Stimulated activated naive CD4-positive, alpha-beta T cell treated with Interleukin-2 at 50 U/mL for 16 hours (primary cell): ENCODE data around the gene DNAAF5.
"Not testable (repeated sequence)": the region's sequence is repeated elsewhere in the genome, so short reads cannot be mapped to it uniquely, and the experiment has no call there.

ENCODE experiments used
- DNase-seq: peaks from one replicate; lab custom pipeline; 2025; lab: John Stamatoyannopoulos, UW

DNAAF5 gene

DNA sequence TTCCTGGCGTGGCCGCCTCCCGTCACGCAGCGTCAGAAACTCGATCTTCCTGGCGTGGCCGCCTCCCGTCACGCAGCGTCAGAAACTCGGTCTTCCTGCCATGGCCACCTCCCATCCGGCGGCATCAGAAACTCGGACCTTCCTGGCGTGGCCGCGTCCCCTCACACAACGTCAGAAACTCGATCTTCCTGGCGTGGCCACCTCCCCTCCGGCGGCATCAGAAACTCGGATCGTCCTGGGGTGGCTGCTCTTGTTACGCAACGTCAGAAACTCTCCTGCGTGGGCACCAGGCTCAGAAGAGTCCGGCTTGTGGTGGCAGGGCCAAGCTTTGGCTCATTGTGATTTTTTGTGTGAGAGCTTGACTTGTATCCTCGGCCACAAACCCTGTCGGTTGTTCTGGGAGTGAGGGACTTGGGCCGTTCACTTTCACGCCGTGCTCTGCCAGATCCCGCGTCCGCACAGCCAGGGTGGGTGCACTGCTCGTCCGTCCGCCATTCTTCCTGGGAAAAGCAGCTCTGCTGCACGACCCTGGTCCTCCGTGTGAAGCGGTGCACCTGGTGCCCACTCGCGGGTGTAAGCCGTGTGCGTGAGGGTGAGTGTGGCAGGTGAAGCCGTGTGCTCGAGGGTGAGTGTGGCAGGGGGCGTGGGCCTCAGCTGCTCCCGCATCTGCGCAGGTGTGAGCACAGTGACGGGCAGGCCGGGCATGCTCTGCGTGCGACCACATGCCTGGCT lies 56.4 kb downstream of the DNAAF5 start:
- DNase-seq = no peak

DNA sequence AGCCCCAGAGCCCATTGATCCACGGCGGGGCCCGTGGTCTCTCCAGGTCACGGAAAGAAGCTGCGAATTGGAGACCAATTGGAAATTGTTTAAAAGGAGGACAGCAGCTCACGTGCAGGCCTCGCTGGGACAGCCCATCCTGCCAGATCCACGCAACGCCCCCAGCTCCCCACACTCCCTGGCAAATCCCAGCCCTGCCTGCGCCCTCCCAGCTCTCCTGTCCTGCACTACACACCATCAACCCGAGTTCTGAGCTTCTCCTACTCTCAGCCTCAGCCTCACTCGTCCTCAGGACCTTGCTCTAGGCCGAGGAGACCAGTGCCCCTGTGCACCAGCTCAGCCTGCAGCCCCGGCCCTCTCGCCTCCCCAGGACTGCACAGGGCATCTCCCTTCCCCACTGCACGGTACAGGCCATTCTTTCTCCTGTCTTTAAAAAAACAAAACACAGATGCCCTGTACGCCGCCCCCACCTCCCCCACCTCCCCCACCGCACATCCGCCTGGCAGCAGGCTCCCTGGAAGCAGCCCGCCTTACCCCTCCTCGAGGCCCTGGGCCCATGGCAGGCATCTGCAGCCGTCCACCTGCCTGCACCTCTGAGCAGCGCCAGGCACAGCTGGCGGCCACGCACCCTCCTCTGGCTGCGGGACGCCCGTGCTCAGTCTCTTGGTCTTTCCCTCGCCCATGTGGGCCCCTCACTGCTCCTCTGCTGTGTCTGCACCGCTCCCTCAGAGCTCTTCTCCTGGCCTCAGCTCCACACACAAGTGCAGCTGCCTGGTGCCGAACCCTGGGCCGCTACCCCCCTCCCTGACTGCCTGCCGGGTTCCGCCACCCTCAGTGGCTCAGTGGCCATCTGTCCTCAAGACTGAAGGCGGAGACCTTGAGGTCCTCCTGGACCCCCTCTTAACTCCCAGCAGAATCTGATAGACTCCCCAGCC lies 57.3 kb downstream of the DNAAF5 start:
- no peak for DNase-seq

DNA sequence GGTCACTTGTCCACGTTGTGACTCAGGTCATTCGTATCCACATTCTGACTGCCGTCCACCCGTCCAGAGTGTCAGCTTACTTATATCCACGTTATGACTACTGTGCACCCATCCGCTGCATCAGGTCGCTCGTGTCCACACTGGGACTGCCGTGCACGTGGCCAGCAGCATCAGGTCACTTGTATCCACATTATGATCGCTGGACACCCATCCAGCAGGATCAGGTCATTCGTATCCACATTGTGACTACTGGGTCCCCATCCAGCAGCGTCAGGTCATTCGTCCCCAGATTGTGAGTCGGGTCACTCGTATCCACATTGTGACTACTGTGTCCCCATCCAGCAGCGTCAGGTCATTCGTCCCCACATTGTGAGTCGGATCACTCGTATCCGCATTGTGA lies 58.5 kb downstream of the DNAAF5 start:
- no peak for DNase-seq

DNA sequence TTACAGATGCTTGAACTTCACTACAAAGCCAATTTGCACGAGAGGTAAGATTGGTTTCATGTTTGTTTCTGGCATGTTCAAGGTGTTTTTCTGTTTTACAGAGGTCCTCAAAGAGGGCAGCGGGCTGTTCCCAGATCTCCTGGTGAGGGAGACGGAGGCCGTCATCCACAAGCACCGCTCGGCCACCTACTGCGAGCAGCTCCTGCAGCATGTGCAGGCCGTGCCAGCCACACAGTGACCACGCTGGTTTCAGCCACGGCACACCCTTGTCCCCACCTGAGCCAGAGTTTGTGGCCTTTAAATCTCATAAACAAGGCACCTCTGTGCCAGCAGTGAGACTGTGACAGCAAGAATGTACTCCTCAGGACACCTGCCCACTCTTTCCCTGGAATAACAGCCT lies 58.9 kb downstream of the DNAAF5 start:
- no peak for DNase-seq

DNA sequence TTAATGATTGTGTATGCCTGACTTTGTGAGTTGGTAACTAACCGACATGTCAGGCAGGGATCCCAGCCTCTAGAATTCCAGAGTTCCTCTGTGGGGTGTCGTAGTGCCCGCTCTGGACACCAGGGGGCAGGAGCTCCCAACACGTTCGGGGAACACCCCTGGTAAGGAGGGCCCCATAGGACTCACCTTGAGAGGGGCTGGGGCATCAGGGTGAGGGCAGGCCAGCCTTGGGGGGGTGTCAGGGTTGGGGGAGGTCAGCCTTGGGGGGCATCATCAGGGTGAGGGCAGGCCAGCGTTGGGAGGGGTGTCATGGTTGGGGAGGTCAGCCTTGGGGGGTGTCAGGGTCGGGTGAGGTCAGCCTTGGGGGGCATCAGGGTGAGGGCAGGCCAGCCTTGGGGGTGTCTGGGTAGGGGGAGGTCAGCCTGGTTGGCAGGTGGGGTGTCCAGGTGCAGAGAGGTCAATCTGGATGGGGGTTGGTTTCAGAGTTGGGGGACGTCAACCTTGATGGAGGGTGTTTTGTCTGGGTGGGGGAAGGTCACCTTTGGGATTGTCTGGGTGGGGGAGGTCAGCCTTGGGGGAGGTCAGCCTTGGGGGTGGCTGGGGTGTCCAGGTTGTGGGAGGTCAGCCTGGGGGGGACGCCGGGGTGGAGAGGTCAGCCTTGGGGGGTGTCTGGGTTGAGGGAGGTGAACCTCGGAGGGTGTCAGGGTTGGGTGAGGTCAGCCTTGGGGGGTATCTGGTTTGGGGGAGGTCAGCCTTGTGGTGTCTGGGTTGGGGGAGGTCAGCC lies 60.2 kb downstream of the DNAAF5 start:
- DNase-seq = peak; percentile 47

DNA sequence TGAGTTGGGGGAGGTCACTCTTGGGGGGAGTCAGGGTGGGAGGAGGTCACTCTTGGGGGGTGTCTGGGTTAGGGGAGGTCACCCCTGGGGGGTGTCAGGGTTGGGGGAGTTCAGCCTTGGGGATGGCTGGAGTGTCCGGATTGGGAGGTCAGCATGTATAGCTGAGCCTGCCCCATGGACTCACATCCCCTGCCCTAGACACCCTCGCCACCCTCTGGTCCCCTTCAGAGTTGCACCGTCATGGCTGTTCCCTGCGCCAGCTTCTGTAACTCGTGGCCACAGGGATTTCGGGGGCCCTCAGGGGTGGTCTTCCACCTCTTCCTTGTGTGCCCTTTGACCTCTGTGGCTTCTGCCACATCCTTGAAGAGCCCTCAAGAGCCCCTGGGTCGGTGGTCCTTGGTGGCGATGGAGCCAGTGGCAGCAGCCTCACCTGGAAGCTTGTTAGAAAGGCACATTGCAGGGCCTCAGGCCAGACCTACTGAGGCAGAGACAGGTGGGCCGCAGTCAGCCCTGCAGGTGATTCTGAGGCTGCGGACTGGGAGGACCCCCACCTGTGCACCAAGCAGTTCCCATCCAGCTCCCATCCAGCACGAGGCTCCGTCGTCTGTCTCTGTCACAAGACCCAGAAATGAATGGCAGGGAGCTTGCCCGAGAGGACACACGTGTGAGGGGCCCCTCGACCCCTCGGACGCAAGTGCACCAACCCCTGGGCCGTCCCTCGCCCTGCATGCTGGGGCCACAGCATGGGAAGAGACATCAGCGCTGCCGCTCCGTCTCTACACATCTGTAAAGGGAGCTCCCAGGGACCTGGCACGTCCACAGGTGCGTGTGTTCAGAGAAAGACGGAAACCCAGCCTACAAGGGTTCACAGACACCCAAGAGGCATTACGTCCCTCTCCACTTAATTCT lies 61.1 kb downstream of the DNAAF5 start:
- DNase-seq = no peak

DNA sequence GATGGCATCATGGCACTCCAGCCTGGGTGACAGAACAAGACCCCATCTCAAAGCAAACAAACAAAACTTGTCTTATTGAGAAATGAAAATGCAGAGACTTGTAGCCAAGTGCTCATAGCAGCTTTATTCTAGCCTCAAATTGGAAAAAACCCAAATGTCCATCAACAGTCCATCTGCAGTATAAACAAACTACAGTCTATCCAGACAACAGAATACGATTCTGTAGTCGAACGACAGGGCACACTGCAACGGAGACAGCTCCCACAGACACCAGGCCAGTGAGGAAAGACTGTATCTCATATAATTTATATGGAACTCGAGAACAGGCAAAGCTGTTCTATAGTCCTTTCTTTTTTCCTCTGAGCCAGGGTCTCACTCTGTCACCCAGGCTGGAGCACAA lies 65.0 kb downstream of the DNAAF5 start:
- DNase-seq = no peak

DNA sequence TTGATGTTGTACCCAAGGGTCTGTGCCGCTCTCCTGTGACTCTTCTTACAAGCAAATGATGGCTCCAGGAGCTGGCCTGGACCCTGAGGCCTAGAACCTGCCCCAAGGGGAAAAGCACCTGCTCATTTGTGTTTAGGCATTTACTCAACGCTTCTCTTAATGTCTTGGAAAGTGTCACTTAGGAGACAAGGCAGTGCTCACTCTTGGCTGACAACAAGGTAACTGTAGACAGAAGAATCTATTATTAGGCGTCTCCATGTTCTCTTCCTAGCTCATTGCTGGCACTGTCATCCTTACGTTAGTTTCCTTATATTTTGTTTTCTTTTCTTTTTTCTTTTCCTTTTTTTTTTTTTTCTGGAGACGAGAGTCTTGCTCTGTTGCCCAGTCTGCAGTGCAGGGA lies 67.7 kb downstream of the DNAAF5 start:
- no peak for DNase-seq

DNA sequence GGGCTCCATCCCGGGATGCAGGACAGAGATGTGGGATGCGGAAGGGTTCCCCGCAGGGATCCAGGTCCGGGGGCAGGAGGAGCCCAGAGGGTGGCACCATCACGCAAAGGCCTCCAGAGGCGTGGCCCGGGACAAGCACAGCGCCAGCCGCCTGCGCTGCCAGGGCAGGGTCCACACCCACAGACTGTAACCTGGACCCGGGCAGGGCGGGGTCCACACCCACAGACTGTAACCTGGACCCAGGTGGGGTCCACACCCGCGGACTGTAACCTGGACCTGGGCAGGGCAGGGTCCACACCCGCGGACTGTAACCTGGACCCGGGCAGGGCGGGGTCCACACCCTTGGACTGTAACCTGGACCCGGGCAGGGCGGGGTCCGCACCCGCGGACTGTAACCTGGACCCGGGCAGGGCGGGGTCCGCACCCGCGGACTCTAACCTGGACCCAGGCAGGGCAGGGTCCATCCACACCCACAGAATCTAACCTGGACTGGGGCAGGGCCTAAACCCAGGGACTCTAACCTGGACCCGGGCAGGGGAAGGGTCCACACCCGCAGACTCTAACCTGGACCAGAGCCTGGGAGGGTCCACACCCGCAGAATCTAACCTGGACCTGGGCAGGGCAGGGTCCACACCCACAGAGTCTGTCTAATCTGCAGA lies 68.3 kb downstream of the DNAAF5 start:
- no peak for DNase-seq

DNA sequence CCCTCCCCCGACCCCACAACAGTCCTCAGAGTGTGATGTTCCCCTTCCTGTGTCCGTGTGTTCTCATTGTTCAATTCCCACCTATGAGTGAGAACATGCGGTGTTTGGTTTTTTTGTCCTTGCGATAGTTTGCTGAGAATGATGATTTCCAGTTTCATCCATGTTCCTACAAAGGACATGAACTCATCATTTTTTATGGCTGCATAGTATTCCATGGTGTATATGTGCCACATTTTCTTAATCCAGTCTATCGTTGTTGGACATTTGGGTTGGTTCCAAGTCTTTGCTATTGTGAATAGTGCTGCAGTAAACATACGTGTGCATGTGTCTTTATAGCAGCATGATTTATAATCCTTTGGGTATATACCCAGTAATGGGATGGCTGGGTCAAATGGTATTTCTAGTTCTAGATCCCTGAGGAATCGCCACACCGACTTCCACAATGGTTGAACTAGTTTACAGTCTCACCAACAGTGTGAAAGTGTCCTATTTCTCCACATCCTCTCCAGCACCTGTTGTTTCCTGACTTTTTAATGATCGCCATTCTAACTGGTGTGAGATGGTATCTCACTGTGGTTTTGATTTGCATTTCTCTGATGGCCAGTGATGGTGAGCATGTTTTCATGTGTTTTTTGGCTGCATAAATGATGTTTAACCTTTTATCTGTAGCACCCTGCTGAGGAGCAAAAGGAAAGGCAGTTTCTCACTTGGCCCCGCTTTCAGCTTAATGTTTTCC lies 70.1 kb downstream of the DNAAF5 start:
- not testable (repeated sequence) for DNase-seq

DNA sequence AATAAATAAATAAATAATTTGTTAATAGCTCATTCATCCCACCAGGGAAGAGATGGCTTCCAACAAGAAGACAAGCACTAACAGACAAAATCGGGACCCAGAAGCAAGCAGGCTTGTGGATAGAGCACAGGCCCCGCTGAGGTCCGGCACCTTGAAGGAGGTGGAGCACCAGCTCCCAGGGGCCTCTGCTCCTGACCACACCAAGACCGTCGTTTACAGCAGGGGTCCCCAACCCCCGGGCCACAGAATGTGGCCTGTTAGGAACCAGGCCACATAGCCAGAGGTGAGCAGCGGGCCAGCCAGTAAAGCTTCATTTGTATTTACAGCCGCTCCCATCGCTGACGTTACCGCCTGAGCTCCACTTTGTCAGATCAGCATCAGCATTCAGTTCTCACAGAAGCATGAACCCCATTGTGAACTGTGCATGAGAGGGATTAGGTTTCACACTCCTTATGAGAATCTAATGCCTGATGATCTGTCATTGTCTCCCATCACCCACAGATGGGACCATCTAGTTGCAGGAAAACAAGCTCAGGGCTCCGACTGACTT lies 72.5 kb downstream of the DNAAF5 start:
- DNase-seq = no peak

DNA sequence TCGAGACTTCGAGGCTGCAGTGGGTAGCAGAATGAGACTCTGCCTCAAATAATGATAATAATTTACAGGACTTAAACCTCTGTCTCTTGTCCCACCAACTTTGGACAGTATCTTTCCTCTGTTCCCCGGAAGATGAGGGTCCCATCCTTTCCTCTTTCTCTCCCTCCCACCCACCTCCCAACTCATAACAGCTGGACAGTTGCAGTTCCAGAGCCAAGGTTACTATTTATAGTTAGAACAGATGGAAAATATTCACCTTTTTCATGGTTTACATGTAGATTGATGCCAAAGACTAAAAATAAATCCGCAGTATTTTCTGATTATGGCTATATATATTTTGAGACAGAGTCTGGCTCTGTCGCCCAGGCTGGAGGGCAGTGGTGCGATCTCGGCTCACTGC lies 74.2 kb downstream of the DNAAF5 start:
- DNase-seq = no peak

DNA sequence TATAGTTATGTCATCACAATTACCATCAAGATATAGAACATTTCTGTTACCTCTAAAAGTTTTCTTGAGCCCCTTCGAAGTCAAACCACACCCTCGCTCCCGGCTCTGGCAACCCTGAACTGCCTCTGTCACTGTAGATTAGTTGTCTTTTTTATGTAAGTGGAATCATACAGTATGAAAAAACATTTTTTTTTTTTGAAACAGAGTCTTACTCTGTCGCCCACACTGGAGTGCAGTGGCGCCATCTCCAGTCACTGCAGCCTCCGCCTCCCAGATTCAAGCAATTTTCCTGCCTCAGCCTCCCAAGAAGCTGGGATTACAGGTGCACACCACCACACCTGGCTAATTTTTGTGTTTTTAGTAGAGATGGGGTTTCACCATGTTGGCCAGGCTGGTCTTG lies 74.9 kb downstream of the DNAAF5 start:
- DNase-seq = not testable (repeated sequence)

DNA sequence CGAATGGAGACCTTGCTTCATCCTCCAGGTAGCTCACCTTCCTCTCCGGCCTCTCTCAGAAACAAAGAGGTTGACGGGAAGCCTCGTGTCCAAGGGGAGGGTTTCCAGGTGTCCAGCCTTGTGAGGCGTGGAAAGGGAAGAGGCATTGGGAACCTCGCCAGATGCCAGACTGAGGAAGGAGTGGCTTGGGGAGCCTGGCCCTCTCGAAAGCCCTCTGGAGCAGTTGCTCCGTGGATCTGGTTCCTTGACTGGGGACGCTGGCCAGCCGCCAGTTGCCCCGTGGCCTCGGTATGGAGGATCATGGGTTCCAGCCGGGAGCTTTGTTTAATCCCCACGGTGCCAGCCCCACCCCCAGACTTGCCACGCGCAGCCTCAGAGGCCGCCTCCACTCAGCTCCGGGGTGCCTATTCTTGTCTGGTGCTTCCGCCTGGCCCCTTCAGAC lies 75.5 kb downstream of the DNAAF5 start:
- DNase-seq = no peak

DNA sequence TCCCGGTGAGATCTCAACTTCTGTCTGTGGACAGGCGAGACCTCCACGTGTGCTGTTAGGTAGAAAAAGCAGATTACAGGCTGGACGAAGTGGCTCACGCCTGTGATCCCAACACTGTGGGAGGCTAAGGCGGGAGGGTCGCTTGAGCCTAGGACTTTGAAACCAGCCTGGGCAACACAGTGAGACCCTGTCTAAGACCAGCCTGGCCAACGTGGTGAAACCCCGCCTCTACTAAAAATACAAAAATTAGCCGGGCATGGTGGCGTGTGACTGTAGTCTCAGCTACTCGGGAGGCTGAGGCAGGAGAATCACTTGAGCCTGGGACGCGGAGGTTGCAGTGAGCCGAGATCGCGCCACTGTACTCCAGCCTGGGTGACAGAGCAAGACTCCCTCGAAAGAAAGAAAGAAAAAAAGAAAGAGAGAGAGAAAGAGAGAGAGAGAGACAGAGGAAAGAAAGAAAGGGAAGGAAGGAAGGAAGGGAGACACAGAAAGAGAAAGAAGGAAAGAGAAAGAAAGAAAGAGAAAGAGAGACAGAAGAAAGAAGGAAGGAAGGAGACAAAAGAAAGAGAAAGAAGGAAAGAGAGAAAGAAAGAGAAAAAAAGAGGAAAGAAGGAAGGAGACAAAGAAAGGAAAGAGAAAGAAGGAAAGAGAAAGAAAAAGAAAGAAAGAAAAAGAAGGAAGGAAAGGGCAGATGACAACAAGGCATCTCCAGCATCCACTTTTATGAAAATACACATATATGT lies 76.2 kb downstream of the DNAAF5 start:
- no peak for DNase-seq

DNA sequence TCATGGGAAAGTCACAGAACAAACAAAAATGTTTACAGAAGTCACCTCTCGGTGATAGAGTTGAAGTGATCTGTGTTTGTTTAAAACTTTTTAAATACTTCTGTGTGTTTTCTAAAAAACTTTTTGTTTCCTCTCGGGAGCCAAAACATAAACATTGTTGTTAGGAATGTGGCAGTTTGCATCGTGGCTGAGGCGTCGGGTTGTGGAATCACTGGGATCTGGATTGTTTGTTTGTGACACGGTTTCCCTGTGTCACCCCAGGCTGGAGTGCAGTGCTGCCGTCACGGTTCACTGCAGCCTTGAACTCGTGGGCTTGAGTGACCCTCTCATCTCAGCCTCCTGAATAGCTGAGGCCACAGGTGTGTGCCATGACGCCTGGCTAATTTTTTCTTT lies 76.7 kb downstream of the DNAAF5 start:
- DNase-seq = no peak

DNA sequence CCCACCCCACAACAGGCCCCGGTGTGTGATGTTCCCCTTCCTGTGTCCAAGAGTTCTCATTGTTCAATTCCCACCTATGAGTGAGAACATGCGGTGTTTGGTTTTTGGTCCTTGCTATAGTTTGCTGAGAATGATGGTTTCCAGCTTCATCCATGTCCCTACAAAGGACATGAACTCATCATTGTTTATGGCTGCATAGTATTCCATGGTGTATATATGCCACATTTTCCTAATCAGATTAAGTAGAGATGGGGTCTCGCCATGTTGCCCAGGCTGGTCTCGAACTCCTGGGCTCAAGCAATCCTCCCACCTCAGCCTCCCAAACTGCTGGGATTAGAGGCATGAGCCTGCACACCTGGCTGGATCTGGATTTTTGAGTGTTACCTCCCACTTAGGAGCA lies 77.3 kb downstream of the DNAAF5 start:
- not testable (repeated sequence) for DNase-seq

DNA sequence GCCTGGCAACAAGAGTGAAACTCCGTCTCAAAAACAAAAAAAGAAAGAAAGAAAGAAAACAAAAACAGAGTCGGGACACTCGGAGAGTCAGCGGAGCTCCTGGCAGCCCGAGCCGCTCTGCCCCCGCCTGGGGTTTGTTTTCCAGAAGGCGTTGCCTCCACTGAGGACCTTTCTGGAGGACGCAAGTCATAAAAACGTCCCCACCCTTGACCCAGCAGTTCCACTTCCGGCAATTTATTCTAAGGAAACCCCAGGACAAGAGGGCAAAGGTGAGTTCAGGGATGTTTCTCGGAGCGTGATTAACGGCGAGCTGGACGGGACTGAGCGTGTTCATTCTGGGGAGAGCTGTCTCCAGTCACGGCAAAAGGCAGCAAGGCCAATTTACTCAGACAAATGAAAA lies 78.8 kb downstream of the DNAAF5 start:
- DNase-seq = no peak
